AG04449 (cell line): ENCODE results near the gene TBC1D17.
"Not testable (repeated sequence)": the region's sequence is repeated elsewhere in the genome, so short reads cannot be mapped to it uniquely, and the experiment has no call there.

Experiments used
- CTCF ChIA-PET: fragments of 350-600 bp; formaldehyde crosslinking; extraction: SDS; loops from one replicate; lab custom pipeline; 2021; ENCODE audit warnings: antibody characterized with exemption; lab: Yijun Ruan, JAX
- POLR2A ChIA-PET: fragments of 400-600, 350-600 bp; formaldehyde crosslinking; extraction: SDS; loops from one replicate; lab custom pipeline; 2020; ENCODE audit warnings: antibody characterized with exemption, inconsistent platforms; lab: Yijun Ruan, JAX
- DNase-seq: peaks from one replicate; pipeline ENCODE4 v3.0.0-alpha.2; 2010; ENCODE audit warnings: low read depth, low spot score
- H3K4me3 ChIP-seq: 2 replicates; pipeline ENCODE4 v1.5.1; 2011; ENCODE audit warnings: low read depth, mild to moderate bottlenecking, control low read depth, low read length
- CTCF ChIP-seq: IDR thresholded peaks from one replicate; pipeline ENCODE4 v1.5.1; 2011; ENCODE audit warnings: mild to moderate bottlenecking, moderate library complexity, low read length, control low read depth, inconsistent platforms; ENCODE audit not compliant: insufficient read depth; ENCODE audit errors: missing control alignments

The TBC1D17 gene

GRCh38 chr19:49923055-49924003, 45.8 kb downstream of the TBC1D17 start:
- CTCF ChIA-PET, result no interaction called here
- H3K4me3 ChIP-seq, result no peak overlapping the region
- TF ChIP-seq CTCF, result no peak
- no peak for DNase-seq
- POLR2A ChIA-PET, result no interaction called here

GRCh38 chr19:49924004-49924880, 46.7 kb downstream of the TBC1D17 start:
- no peak overlapping the region for H3K4me3 ChIP-seq
- no peak for TF ChIP-seq CTCF
- ChIA-PET CTCF (no interaction called here), POLR2A (no interaction called here)
- DNase-seq, result no peak

GRCh38 chr19:49924881-49925210, 47.3 kb downstream of the TBC1D17 start:
- DNase-seq, CTCF ChIA-PET, H3K4me3 ChIP-seq, POLR2A ChIA-PET: not testable (repeated sequence)

GRCh38 chr19:49925486-49925885, 48.0 kb downstream of the TBC1D17 start:
- no peak for TF ChIP-seq CTCF
- ChIA-PET CTCF (no interaction called here), POLR2A (no interaction called here)
- no peak overlapping the region for H3K4me3 ChIP-seq
- DNase-seq, result no peak

GRCh38 chr19:49926515-49926914, 49.0 kb downstream of the TBC1D17 start:
- POLR2A ChIA-PET, result no interaction called here
- no peak for DNase-seq
- CTCF ChIA-PET, result interaction anchor here (1.1 to 3.6 kb wide), 4 partner anchors 11 to 209 kb away, joined by 3 to 13 read pairs (median 4); no protein-coding TSS in a partner anchor
- no peak overlapping the region for H3K4me3 ChIP-seq
- no peak for TF ChIP-seq CTCF

GRCh38 chr19:49927526-49928264, 50.2 kb downstream of the TBC1D17 start:
- no peak for TF ChIP-seq CTCF
- H3K4me3 ChIP-seq, result peak overlapping the region; percentile 25
- no peak for DNase-seq
- ChIA-PET POLR2A (no interaction called here), CTCF (interaction anchor here (1.0 to 3.6 kb wide), 7 partner anchors 10 to 208 kb away, joined by 3 to 13 read pairs (median 4); no protein-coding TSS in a partner anchor)
